GM13977 (cell line): ENCODE data around the gene ASB5.

ENCODE experiments used
- DNase-seq: peaks from one replicate; pipeline ENCODE4 v3.0.0; 2012; ENCODE audit warnings: low spot score
- CTCF ChIP-seq: IDR thresholded peaks from 2 replicates; pipeline ENCODE4 v1.5.1; 2012; ENCODE audit warnings: mild to moderate bottlenecking, control low read depth; ENCODE audit not compliant: insufficient read depth; ENCODE audit errors: extremely low read depth, missing control alignments
- in situ Hi-C: fragments of 300-500 bp; cut with MboI; formaldehyde crosslinking; loops from one replicate; pipeline ENCODE4 v1.12.0; 2022; ENCODE audit warnings: low sequenced_read_pairs, low pct_unique_long_range_greater_than_20kb, mixed read lengths, inconsistent platforms; ENCODE audit not compliant: unreplicated experiment

Gene ASB5

GRCh38 chr4:176293660-176294059 is 24.6 kb upstream of the ASB5 start:
- in situ Hi-C loops = no loop called here
- DNase-seq = no peak
- TF ChIP-seq CTCF = no peak

- TF ChIP-seq CTCF = no peak
- no peak for DNase-seq
- in situ Hi-C loops = no loop called here
Measured at GRCh38 chr4:176292920-176293319, 23.9 kb upstream of the ASB5 start.

- no peak for DNase-seq
- in situ Hi-C loops = no loop called here
- no peak for TF ChIP-seq CTCF
Measured at GRCh38 chr4:176291748-176292147, 22.7 kb upstream of the ASB5 start.

GRCh38 chr4:176290520-176290919 is 21.5 kb upstream of the ASB5 start:
- no peak for DNase-seq
- TF ChIP-seq CTCF = no peak
- in situ Hi-C loops = no loop called here

- in situ Hi-C loops = no loop called here
- no peak for TF ChIP-seq CTCF
- no peak for DNase-seq
Measured at GRCh38 chr4:176289561-176289960, 20.5 kb upstream of the ASB5 start.

GRCh38 chr4:176288020-176288419 is 19.0 kb upstream of the ASB5 start:
- in situ Hi-C loops = no loop called here
- no peak for DNase-seq

More at GRCh38 chr4:176288020-176288419, 19.0 kb upstream of the ASB5 start:
- no peak for TF ChIP-seq CTCF
